HG03460 (cell line): ENCODE measurements around the gene CD3E.
A peak's percentile ranks its signal among the peaks of the same experiment; 100 is the strongest.

Experiments
- ATAC-seq: cut with Tn5 transposase; IDR thresholded peaks from one replicate; pipeline ENCODE4 v1.9.1; 2021; ENCODE audit not compliant: unreplicated experiment

The CD3E gene

DNA sequence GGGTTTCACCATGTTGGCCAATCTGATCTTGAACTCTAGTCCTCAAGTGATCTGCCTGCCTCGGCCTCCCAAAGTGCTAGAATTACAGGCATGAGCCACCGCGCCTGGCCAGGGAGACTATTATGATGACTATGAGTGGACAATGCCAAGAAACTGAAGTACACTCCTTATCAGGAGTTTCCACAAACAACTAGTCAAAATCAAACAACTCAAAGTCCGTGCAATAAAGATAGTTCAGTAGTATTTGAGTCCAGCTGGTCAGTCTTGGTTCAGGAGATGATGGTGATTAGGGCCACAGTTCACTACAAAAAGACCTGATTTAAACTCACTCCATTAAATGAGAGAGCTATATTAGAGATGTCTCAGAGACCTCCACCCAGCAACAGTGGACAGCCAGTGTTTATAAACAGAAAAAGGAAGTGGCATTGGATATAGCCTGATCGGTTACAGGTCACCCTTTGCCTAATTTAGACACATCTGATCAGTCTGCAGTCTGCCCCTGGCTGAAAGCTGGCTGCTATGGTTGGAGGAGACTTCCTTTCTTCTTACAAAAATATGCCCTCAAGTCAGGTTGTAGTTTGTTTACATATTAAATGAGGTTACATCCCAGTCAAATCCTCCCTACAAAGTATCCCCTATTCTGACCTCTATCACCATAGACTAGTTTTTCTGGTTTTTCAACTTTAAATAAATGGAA, 17.0 kb downstream of the CD3E start:
- no peak for ATAC-seq

DNA sequence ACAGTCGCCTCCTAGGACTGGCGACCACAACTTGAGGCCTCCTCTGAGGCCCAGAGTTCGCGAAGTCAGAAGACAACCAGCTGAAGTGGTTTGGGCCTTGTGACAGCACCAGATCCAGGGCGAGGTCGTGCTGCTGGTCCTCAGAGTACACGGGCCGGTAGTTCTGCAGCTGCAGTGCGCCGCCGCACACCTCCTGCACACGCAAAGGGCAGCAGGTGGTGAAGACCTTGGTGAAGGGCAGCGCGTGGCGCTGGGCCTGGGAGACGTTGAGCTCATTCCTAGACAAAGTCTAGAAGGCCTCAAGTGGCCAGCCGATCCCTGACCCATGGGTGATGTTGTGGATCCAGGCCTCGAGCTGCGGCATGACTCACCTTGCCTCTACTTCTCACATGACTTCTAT, 18.2 kb downstream of the CD3E start:
- ATAC-seq, result no peak

DNA sequence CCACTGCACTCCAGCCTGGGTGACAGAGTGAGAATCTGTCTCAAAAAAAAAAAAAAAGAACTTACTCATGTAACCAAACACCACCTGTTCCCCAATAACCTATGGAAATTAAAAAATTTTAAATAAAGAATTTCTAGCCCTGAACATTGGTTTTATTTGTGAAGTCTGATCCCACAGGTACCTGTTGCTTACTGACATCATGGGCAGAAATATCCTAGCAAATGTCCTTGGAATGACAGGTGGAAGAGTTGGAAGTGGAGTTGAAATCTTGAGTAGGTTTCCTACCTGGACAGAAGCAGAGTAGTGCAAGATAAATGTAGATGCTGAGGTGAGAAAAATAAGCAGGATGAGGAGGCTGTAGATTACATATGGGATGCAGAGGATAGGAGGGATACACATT, 20.8 kb downstream of the CD3E start:
- ATAC-seq, result no peak

DNA sequence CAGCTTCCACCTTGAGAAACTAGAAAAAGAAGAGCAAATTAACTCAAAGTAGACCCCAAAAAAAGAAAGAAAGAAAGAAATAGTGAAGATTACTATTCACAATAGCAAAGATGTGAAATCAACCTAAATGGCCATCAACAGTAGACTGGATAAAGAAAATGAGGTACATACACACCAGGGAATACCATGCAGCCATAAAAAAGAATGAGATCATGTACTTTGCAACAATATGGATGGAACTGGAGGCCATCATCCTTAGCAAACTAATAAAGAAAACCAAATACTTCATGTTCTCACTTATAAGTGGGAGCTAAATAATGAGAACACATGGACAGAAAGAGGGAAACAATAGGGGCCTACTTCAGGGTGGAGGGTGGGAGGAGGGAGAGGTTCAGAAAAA, 24.2 kb downstream of the CD3E start:
- no peak for ATAC-seq

DNA sequence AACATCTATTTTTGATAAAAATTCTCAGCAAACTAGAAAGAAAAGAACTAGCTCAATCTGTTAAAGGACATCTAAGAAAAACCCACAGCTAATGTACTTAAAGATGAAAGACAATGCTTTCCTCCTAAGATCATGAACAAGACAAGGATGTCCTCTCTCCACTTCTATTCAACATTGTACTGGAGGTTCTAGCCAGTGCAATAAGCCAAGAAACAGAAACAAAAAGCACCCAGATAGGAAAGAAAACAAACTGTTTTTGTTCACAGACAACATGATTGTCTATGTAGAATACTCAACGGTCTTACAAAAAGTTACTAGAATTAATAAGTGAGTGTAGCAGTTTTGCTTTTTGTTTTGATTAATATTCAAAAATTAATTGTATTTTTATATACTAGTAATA, 30.2 kb downstream of the CD3E start:
- ATAC-seq, result no peak

DNA sequence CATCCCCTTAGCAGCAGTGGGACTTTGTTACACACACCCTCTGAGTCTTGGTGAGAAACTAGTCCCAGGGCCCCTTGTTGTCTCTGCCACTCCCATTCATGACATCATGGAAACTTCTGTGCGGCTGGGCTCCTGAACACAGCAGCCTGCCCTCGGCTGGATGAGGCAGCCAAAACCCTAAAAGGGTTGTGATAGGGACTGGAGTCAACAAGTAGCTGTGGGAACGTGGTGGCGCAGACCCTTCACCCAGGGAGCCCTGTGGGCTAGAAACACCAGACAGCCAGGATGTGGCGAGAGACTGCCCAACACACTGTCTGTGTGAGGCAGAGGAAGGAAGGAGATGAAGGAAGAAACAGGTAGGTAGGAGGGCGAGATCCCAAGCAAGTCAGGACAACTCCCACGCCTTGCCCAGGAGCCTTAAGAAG, 34.1 kb downstream of the CD3E start:
- no peak for ATAC-seq

DNA sequence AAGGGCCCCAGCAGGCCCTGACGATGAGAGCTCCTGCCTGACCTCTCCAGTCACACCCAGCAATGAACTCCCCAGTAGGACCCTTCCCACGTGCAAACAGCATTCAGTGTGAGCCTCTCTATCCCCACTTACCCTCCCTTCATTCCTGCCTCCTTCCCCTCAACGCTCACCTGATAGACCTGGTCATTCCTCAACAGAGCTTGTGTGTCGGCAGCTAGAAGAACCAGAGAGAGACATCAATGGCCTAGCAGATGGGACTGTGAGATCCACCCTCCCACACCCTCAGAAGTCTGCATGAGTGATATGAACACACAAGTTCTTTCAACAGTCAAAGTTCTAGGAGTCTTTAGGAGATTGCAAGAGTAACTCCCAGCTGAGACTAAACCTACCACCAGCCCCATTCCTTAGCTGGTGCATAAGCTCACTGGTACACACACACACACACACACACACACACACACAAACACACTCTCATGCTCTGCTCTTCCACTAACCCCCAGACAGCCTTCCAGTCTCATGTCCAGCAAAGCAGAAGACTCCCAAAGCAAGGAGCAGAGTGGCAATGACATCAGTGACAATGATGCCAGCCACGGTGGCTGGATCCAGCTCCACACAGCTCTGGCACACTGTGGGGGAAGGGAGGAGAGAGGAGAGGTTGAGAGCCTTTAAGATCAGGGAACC, 34.9 kb downstream of the CD3E start:
- ATAC-seq, result no peak

DNA sequence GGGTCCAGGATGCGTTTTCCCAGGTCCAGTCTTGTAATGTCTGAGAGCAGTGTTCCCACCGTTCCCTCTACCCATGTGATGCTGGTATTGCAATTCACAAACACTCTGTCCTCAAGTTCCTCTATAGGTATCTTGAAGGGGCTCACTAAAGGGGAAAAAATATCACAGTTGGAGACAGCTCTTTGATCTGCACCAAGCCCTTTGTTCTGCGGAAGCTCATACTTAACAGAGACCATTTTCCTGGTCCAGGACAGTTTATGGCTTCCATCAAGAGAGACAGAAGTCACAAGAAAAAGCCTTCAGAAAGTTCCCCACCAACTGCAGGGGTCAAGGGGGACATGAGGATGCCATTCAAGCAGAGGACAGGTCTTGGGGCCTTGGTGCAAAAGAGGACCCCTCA, 35.9 kb downstream of the CD3E start:
- ATAC-seq, result no peak

DNA sequence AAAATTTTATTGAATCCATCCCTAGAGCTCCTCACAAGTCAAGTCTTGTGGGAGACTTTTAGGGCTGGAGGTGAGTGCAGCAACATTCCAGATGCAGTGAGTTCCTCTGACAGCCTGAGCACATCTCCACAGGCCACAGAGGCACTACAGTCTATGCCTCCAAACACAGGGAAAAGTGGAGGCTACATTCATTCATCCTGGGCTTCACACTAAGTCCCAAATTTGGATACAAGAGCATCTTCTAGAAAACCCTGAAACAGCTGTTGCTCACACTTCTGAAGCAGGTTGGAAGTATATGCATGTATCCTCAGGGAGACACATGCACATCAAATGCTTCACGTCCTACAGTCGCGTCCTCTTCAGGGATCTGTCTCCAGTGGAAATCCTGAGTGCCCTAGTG, 36.7 kb downstream of the CD3E start:
- no peak for ATAC-seq

DNA sequence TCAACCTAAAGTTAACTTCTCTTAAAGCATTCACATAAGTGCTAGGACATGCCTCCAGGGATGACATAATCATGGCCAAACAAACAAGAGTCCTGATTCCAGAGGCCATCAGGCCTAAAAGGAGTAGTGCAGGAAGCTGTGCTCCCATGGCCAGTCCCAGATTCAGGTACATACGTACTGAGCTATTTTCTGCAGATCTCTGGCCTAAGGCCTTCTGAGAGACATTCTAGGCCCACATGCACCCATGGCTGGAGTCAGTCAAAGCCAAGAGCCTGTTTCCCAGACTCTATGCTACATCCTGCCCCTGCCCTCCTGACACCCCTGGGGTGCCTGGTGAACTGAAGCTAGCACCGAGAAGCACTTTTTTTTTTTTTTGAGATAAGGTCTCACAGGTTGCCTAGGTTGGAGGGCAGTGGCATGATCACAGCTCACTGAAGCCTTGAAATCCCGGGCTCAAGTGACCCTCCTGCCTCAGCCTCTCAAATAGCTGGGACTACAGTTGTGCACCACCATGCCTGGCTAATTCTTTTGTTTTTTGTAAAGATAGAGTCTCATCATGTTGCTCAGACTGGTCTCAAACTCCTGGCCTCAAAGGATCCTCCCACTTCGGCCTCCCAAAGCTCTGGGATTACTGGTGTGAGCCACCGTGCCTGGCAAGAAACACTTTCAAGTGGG, 37.4 kb downstream of the CD3E start:
- ATAC-seq, result no peak

DNA sequence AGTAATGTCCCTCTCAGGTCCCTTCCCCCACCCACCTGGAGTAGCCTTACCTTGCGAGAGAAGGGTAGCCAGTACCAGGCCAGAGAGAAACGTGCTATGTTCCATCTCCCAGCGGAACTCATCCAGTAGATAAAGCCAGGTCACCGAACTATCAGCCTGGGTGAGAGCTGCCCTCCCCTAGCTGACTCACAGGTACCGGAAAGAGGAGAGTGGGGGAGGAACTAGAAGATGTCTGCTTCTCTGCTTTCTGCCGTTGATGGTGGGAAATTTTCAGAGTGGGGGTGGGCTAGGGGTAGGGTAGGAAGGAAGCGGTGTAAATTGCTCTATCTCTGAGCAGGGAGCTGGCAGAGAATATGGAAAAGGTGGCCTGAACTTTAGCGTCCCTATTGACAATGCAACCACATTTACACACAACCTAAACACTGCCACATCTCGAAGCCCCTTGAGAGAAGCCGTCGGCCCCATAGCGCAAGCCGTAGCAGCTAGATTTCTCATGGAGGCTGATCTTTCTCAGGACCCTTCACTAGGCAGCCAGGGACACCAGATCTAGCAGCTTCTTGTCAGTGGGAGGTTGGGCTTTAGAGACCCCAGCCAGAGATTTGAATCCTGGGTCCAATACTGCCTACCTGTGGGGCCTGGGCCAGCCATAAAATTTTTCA, 38.1 kb downstream of the CD3E start, which contains the start of gene CD3D:
CD3D (minus strand) TSS at position 203 of the 659 bp plus-strand sequence; CDS start at position 105, 98 bp downstream.
- no peak for ATAC-seq

DNA sequence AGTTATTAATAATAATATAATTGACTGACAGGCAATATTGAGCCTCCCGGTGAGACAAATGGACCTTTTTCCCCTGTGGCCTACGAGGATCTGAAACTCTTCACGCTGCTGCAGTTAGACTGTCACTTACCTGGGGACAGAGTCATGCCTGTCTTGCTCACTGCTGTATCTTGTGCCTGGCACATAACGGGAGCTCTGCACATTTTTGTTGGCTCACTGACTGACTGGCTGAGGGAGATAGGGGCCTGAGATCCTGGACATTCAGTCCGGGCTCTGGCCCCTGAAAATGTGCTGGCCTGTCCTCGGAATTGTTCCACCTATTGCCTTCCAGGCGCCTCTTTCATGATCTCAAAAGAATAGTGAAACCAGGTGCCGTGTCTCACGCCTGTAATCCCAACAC, 38.7 kb downstream of the CD3E start:
- ATAC-seq, result no peak

DNA sequence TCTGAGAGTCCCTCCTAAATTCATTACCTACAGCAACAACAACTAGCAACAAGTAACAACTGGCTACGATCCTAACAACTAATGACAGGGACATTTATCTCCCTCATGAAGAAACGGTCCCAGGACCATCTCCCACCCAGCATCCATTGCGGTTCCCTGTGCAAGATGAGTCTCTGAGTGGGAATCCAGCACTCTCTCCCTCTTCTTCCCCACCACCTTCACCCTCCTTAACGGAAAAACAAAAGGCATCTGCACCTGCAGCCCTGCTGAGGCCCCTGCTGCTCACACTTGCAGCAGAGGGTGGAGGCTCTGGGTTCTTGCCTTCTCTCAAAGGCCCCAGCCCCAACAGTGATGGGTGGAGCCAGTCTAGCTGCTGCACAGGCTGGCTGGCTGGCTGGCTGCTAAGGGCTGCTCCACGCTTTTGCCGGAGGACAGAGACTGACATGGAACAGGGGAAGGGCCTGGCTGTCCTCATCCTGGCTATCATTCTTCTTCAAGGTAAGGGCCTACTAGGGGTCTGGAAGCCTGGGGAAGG, 39.5 kb downstream of the CD3E start, which contains the start of gene CD3G:
CD3G (plus strand) TSS at position 364 of the 535 bp plus-strand sequence; CDS start at position 444, 80 bp downstream.
- no peak for ATAC-seq

DNA sequence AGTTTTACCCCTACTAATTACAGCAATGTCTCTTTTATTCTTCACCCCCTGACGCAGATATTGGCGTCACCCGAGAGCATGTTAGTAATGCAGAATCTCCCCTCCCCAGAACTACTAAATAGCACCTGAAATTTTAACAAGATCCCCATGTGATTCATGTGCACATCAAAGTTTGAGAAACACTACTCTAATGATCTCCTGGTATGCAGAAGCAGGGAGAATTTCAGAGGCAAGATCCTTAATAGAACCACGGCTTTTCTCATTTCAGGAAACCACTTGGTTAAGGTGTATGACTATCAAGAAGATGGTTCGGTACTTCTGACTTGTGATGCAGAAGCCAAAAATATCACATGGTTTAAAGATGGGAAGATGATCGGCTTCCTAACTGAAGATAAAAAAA, 44.9 kb downstream of the CD3E start:
- ATAC-seq, result no peak

DNA sequence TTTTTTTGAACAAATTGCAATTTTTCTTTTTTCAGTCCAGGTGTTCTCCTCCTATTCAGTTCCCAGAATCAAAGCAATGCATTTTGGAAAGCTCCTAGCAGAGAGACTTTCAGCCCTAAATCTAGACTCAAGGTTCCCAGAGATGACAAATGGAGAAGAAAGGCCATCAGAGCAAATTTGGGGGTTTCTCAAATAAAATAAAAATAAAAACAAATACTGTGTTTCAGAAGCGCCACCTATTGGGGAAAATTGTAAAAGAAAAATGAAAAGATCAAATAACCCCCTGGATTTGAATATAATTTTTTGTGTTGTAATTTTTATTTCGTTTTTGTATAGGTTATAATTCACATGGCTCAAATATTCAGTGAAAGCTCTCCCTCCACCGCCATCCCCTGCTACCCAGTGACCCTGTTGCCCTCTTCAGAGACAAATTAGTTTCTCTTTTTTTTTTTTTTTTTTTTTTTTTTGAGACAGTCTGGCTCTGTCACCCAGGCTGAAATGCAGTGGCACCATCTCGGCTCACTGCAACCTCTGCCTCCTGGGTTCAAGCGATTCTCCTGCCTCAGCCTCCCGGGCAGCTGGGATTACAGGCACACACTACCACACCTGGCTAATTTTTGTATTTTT, 48.7 kb downstream of the CD3E start:
- ATAC-seq, result no peak

DNA sequence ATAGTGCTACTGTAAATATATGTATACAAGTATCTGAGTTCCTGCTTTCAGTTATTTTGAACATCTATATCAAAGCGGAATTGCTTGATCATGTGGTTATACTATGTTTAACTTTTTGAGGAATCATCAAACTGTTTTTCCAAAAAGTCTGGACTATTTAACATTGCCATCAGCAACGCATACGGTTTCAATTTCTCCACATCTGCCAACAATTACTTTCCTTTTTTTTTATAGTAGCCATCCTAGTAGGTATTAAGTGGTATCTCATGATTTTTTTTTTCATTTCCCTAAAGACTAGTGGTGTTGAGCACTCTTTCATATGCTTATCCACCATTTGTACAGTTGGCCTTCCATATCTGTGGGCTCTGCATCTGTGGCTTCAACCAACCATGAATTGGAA, 53.5 kb downstream of the CD3E start:
- no peak for ATAC-seq

DNA sequence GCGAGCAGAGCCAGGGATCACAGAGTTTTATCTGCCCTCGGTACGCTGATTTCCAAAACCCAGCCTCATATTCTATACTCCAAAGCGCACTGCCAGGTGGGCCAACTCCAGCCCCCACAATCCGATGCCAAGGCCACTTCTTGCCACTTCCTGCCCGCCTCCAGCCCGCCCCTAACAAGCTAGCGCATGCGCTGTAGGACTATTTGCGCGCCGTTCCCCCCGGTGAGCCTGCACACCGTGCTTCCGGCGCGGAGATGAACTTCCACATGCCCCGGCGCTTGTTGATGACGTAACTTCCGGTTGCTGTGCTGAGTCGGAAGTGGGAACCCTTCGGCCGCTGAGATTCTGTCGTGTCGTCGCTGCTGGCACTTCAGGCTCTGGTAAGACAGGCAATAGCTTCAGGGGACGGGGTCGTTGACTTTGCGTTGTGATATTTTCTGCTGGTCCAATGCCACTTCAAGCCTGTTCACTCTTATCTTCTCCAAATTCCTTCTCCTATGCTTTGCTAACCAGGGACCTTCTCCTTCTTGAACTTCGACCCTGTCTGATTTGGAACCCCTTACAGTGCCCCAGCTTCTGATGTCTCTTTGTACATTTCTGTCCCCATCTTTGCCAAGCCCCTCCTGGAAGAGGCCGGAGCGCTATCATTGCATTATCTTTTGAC, 54.9 kb downstream of the CD3E start, which contains the start of gene UBE4A:
UBE4A (plus strand) TSS at position 306 of the 664 bp plus-strand sequence. CDS start 5,481 bp downstream, outside the sequence.
- peak; percentile 81 for ATAC-seq

DNA sequence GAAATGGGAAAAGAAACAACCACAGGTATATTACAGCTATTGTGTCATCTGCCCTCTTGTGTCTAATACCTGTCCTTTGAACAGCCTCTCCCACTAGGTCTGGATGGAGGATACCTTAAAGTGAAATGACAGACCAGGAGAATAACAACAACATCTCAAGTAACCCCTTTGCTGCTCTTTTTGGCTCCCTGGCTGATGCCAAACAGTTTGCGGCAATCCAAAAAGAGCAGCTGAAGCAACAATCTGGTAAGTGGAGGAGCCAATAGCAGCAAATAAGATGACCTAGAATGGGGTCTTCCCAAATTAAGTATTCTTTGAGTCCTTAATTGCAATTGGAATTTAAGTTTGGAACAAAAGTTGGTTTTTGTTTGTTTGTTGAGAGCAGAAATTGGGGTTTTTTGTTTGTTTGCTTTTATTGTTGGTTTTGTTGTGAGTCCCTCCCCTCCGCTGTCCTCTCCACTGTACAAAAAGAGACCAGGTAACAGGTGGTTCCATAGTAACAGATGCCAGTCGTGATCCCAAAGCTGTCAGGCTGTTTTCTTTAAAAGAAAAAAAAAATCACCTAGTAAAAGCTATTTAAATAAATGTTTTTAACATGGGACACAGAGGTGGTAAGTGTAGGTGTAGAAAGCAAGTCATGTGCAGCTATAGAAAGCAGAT, 60.6 kb downstream of the CD3E start:
- no peak for ATAC-seq
